Hippocampal formation (tissue), 2 donors: Measurements from ENCODE around the gene CTDSPL.
"Not testable (repeated sequence)": the region's sequence is repeated elsewhere in the genome, so short reads cannot be mapped to it uniquely, and the experiment has no call there.

Source experiments
- DNase-seq, 2 donors: peaks; one replicate each; lab custom pipeline; 2025; lab: John Stamatoyannopoulos, UW

Gene CTDSPL

GRCh38 chr3:37968199-37968598, 106.5 kb downstream of the CTDSPL start:
- no peak for DNase-seq

GRCh38 chr3:37968813-37969595, 107.3 kb downstream of the CTDSPL start:
- DNase-seq: no peak

- no peak for DNase-seq
These were observed 108.0 kb downstream of the CTDSPL start for GRCh38 chr3:37969596-37970100.

GRCh38 chr3:37970802-37971201, 109.1 kb downstream of the CTDSPL start:
- no peak for DNase-seq

- DNase-seq: peak; percentile 16 to 25
These were observed 109.8 kb downstream of the CTDSPL start for GRCh38 chr3:37971467-37971866.

GRCh38 chr3:37972056-37972455, 110.4 kb downstream of the CTDSPL start:
- DNase-seq: not testable (repeated sequence)

GRCh38 chr3:37973246-37974054, 111.8 kb downstream of the CTDSPL start:
- no peak for DNase-seq

- DNase-seq: peak; percentile 36 to 70
These were observed 112.7 kb downstream of the CTDSPL start for GRCh38 chr3:37974121-37975083.

GRCh38 chr3:37979541-37980461, 118.1 kb downstream of the CTDSPL start:
- DNase-seq: no peak

GRCh38 chr3:37980462-37981347, 119.0 kb downstream of the CTDSPL start:
- no peak for DNase-seq

GRCh38 chr3:37981348-37981664, 119.6 kb downstream of the CTDSPL start:
- DNase-seq: no peak

GRCh38 chr3:37982331-37982730, 120.7 kb downstream of the CTDSPL start:
- DNase-seq: no peak

- DNase-seq: no peak
These were observed 122.4 kb downstream of the CTDSPL start for GRCh38 chr3:37984051-37984450.

GRCh38 chr3:37984596-37984995, 122.9 kb downstream of the CTDSPL start:
- DNase-seq: no peak

- no peak for DNase-seq
These were observed 124.1 kb downstream of the CTDSPL start for GRCh38 chr3:37985637-37986320.

GRCh38 chr3:37986479-37987314, 125.0 kb downstream of the CTDSPL start:
- no peak for DNase-seq

- DNase-seq: no peak
These were observed 125.6 kb downstream of the CTDSPL start for GRCh38 chr3:37987315-37987697.

- DNase-seq: no peak
These were observed 126.1 kb downstream of the CTDSPL start for GRCh38 chr3:37987751-37988179.
